GM19025 (cell line): ENCODE data around the gene CDC42BPG.

ENCODE experiments used
- ATAC-seq: cut with Tn5 transposase; IDR thresholded peaks from one replicate; pipeline ENCODE4 v1.9.1; 2021; ENCODE audit warnings: mild to moderate bottlenecking, low read depth, moderate library complexity; ENCODE audit not compliant: unreplicated experiment

Gene CDC42BPG

DNA sequence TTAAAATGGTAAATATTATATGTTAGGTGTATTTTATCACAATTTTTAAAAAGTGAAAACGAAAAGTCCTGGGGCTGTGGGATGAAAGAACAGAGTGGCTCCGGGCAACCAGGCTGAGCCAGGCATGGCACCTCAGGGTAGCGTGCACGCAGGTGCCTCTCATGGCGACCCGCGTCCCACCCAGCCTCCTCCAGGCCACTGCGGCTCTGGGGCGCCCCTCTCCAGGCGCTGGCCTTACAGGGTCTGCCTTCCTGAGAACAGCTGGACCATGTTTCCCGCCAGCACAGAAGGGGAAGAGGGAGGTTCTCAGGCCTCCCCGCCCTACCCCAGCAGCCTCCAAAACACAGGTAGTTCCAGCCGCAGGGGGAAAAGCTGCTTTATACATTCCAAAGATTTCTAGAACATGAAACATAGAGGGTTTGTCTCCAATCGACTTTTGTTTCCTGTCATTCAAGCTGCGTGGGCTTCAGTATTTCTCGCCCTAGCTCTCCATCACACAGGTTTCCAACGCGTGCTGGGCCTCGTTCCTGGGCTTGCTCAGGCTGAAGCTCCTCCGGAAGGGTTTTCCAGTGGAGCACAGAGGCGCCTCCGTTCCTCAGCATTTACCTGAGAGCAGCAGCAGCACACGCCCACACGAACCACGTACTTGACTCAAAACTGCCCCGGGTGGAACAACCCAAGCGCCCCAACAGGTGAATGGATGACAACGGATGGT, 23.5 kb upstream of the CDC42BPG start:
- no peak for ATAC-seq

DNA sequence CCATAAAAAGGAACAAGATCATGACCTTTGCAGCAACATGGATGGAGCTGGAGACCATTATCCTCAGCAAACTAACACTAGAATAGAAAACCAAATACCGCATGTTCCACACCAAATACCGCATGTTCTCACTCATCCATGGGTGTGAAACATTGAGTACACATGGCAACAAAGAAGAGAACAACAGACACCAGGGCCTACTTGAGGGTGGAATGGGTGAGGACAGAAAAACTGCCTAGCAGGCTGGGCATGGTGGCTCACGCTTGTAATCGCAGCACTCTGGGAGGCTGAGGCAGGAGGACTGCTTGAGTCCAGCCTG, 21.7 kb upstream of the CDC42BPG start:
- ATAC-seq: no peak

DNA sequence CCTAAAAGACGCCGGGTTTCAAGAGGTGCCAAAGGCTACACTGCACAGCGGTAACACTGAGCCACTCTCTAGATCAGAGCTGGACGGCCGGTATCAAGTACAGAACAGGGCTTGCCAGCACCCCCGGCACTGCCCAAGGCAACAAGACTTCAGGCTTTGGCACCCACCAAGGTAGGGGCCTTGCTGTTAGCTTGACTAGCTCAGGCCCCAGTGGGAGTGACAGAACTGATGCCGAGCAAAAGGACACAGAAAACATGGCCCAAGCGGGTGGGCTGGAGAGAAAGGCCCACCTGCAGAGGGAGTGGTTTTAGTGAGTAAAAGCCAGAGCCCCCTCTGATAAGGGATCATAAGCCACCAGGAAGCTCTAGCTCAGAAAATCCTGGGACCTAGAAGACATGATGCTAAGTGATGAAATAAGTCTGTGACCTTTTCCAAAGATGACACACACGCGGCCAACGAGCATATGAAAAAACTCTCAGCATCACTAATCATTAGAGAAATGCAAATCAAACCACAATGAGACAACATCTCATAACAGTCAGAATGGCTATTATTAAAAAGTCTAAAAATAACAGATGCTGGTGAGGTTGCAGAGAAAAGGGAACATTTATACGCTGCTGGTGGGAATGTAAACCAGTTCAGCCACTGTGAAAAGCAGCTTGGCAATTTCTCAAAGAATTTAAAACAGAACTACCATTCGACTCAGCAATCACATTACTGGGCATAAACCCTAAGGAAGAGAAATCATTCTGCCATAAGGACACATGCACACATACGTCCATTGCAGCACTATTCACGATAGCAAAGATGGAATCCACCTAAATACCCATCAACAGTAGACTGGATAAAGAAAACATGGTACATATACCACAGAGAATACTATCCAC, 21.1 kb upstream of the CDC42BPG start:
- ATAC-seq: no peak

DNA sequence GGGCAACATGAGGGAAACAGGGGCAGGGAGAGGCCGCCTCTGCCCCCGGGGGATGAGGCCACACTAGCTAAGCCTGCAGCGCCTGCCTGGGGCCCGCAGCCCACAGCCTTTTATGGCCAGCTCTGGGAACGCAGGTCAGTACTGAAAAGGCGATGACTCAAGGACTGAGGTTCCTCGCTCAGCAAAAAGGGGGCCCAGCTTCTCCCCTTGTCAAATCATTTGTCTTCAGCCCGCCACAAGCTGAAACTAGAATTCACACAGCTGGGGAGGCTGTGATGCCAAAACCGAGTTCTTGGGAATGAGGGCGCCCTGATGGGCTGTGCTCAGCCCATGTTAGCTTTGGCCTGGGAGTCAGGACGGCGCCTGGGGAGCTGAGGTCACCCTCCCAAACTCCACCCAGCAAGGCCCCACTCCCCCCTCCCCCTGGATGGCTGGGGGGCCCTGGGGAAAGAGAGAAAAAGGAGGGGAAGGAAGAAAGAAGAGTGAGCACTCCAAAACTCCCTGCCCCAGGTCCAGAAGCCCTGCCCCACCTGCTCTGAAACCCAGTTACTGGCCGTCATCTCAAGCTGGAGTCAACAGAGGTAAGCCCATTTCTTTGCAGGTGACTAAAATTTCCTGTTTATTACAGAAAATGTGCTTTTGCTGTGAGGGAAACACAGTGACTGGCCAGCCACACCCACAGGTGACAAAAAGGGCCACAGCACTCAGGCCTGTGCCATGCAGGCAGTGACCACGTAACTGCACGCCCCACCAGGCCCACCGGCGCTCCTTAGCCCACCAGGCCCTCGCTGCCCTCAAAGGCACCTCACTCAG, 20.2 kb upstream of the CDC42BPG start:
- ATAC-seq: no peak

DNA sequence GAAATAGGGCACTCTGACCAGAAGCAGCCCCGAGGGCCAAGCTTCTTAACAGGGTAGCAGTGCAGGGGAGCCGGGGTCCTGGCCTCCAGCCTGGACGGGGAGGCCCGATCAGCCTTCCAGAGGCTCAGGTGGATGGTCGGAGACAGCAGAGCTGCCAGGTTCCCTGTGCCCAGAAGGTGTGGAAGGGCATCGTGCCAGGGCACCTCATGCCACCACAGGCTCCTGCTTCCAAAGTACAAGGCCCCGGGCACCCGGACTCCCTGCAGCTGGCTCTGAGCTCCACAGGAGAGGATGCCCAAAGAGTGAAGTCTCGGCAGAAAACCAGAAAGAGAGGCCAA, 19.7 kb upstream of the CDC42BPG start:
- ATAC-seq: no peak

DNA sequence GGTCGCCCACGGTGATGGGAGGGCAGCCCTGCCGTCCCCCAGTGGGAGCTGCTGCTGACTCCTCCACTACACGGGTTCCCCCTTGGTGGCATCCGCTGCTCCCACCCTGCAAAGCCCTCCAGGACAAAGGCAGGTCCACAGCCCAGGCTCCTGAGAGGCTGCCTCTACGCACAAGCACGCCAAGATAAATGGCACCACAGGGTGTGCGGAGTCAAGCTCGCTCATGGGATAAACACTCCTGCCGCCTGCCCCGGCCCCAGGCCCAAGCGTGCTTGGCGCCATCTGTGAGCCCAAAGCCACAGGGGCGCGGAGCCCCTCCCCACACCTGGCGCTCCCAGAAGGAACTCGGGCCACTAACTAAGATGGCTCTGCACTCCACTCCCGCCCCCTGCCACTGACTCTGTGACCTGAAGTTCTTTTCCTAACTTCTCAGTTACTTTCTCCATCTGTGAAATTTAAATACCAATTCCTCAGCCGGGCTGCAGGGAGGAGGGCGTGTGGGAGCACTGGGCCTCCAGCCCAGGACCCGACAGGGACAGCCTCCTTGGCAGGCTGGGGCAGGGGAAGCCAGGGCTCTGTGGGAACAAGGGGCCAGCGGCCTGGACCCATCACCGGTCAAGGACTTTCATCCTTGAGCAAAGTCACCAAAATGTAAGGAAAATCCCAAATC, 19.1 kb upstream of the CDC42BPG start:
- no peak for ATAC-seq

DNA sequence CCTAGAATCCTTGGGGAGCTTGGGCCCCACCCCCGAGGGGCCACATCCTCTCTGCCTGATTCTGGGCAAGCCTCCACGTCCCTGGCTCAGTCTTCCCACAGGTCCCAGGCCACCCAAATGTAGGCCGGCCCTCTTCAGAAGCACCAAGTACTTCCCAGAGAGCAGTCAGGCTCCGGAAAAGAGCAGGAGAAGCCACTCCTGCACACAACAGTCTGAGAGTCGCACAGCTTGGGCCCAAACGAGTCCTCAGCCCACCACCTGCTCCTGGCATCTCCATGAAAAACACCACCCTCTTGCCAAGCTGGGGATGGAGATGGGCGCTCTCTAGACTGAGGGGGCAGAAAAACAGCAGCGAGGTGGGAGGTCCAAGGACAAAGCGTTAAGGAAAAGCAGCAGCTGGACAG, 18.5 kb upstream of the CDC42BPG start:
- ATAC-seq: no peak

DNA sequence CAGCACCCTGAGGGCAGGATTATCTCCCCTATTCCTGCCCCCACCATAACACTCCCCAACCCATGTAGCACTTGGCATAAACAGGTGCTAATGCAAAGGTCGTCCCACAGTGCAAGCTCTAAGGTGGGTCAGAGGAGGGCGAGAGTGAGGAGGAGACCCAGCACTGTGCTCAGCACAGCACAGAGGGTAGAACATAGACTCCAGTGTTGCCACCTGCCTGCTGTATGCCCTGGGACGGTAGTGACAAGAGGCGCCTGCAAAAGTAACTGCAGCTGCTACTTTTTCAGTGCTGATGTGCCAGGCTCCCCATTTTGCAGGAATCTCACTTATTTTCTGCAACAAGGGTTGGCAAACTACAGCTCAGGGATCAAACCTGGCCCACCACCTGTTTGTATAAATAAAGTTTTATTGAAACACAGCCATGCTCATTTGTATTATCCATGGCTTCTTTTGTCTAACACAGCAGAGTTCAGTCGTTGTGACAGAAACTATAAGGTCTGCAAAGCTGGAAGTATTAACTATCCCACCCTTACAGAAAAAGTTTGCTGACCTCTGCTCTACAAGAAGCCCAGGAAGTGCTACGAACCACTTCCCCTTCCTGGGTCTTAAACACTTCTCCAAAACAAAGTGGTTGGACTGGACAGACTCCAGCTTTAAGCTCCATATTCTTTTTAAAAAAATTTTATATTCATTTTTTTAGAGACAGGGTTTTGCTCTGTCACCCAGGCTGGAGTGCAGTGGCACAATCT, 16.9 kb upstream of the CDC42BPG start:
- no peak for ATAC-seq

DNA sequence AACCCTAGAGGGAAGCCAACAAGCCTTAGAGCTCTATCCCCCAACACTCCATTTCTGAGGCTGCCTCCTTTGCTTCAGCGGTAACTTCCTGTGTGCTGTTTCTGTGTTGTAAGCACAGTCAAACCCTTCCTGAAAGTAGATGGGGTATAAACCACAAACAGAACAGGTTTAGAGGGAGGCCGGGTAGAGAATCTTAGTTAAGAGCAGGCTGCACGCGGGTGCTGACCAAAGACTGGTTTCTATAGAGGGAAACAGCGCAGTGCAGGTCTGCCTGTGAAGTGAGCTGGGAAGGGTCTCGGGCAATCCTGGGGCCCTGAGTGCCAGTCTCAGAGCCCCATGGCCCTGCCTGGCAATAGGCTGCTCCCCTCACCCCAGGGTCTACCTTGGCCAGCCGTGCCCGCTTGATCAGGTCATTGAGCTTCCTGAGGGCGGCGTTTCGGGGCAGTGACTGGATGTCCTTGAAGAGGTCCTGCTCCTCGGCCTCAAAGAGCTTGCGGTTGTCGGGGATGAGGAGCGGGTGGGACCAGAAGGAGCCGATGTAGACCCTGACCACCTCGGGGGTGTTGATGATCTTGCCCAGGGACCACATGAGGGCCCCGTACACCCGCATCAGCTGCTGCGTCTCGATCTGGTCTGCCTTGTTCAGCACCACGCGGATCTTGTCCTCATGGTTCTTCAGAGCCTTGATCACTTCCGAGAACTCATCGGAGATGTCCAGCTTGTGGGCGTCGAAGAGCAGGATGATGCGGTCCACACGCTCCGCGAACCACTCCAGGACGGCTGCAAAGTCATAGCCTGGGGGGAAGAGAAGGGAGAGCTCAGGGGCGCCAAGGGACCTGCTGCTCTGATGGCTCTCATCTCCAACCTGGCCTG, 15.3 kb upstream of the CDC42BPG start:
- peak; percentile 70 for ATAC-seq

DNA sequence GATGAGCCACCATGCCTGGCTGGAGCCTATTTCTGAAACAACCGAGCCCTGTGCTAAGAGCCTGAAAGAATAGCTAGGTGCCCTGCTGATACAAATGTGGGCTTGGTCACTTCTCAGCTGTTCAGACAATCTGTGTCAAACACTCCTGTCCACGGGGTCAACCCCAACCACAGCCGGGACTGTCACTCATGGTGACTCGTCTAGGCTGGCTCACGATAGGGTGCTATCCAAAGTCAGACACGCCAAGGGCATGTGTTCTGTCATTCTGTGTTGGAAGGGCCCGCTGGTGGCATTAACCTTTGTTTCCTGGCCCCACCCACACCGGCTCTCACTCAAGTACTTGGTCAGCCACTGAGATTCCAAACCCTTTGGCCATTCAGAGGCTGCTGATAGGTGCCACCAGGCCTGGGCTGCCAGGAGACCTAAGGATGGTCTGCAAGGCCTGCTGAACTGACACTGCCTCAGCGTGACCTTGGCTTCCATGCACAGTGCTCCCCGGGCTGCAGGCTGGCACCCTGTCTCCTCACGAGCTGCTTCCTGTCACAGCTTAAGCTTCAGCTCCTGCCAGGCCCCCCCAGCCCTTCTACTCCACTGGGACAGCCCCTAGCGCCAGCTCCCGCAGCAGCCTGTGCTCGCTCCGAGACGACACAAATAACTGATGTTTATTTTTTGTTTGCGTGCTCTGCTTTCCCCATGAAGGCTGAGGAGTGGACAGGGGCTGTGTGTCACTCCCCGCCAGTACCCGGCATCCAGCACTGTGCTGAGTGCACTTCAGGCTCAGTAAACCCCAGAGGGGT, 14.2 kb upstream of the CDC42BPG start:
- no peak for ATAC-seq

DNA sequence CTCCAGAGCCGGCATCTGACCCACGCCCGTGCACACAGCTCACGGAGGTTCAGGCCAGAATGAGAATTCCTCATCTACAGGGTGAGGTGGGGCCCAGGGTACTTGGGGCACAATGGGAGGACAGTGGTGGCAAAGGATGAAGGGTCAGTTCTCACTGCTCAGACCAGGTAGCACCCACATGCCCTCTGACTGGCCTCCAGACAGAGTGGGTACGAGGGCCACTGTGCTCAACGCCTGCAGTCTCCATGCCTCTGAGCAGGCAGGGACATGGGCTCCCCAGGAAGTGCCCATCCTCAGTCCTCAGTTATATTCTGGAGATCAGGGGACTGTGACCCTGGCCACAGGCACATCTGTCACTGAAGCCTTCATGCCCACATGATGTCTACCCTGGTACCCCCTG, 13.0 kb upstream of the CDC42BPG start:
- no peak for ATAC-seq

DNA sequence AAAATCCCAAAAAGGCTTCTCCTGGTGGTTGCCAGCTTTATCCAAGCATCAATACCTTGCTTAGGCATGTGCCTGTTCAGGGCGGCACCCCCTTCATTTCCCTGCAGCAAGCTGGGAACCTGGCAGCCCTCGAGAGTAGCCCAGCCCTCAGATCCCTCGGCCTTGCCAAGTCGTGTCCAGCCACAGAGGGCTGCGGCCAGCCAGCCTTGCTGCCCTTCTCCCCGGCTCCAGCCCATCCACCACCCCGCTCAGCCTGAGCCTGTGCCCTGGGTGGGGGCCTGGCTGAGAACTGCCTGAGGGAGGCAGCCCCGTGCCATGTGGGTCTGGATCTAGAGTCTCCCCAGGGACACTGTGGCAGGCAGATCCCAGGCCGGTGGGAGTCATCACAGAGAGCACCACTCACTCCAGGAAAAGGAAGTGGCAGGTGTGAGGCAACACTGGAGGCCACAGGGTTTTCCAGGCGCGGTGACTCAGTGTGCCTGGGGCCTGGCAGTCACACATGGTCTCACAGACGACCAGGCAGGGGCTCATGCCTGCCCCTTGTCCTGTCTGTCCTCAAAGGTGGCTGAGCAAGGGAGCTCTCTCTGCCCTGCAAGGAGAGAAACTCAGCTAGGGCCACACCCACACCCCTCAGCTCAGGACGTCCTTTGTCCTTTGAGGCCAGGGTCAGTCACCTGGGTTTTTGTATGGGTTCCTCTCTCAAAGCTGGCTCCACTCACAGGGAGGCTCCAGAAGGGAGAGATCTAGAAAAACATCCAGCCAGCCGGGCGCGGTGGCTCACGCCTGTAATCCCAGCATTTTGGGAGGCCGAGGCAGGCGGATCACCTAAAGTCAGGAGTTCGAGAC, 12.2 kb upstream of the CDC42BPG start:
- no peak for ATAC-seq

DNA sequence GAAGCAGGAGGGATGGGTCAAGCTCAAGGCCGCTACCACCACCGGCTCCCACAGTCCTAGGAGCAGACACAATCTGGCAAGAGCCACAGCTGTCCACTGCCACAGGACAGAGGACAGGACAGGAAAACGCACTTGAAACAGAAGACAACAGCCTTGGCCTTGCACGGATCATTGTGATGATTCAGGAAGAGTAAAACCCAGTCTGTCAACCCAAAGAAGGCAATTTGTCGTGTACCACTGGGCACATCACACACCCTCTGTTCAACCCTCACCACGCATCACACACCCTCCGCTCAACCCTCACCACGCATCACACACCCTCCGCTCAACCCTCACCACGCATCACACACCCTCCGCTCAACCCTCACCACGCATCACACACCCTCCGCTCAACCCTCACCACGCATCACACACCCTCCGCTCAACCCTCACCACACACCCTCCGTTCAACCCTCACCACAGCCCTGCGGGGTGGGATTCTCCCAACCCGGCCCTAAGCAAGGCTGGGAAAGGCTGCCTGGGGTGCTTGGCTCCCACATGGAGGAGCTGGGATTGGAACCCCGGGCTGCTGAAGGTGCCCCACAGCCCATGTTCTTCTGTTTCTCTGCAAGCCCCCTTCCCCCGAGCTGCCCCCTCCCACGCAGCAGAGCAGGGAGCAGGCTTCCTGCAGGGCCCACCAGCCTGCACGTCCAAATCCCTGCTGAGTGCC, 11.3 kb upstream of the CDC42BPG start:
- ATAC-seq: no peak

DNA sequence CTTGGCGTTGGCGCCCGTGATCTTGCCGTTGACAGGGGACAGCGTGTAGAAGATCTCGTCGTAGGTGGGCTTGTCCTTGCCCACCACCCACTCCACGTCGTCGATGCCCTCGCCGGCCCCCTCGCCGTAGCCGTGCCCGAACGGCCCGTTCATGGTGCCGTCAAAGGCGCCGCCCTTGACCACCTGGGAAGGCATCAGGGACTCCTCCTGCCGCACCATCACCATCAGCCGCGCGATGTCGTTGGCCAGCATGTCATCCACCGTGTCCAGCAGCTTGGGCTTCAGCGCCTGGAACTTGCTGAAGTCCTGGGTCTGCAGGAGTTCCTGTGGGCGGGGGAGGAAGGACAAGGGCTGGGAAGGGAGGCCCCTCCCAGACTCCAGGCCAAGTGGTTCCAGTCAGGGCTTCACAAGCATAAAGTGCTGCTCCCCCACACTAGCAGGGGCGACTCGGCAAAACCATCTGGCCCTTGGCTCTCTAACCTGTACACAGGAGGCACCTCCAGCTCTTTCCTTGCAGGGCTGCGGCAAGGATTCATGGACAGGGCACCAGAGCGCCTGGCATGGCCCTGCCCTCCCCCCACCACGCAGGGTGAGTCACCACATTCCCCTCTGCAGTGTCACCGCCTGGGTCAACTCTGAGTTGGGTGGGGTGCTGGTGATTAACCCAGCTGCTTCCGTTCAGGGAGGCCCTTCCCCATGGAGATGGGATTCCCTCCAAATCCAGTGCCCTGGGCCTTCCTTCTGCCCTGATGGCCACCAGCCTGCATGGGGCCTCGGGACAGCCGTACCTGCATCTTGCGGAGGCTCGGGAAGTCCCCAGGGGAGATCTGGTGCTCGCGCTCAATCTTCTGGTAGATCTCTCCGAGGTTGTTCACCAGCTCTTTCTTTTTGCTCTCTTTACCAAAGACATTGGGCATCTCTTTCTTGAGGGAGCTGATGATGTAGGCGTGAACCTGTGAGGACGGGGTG, 10.4 kb upstream of the CDC42BPG start:
- no peak for ATAC-seq

DNA sequence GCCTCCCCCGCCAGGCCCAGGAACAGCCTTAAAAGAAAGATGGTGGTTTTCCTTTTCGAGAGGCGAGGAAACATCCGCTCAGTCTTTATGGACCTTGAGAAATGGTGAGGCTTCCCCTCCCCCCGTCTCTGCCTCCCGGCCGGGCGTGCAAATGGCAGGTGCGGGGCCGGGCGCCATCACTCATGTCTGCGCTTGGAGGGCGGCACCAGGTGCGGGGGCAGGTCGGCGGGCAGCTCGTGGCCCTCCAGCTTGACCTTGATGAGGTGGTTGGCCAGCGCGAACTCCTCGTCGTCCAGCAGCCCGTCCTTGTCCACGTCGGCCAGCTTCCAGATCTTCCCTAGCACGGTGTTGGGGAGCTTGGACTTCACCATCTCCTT, 9.7 kb upstream of the CDC42BPG start:
- ATAC-seq: no peak

DNA sequence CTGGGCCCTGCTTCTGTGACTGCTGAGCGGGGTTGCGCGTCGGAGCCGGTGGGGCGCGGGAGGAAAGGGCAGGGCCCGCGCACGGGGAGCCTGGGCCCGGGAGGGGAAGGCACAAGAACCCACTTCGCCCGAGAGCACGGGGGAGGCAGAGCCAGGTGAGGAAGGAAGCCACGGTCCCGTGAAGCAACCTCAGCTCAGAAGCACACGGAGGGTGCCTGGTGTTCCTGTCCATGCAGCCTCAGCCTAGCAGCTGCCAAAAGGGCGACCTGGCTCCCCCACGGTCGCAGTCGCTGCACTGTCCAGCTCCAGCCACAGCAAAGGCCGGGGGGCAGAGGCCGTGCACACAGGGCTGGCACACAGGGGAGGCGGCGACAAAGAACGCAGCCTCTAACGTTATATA, 9.3 kb upstream of the CDC42BPG start:
- no peak for ATAC-seq
